Central memory CD8-positive, alpha-beta T cell (primary cell): ENCODE measurements around the gene EGFL7.

Source experiments
- ATAC-seq: fragments of 150-1000 bp; cut with Tn5 transposase; replicated peaks from 2 replicates; pipeline ENCODE4 v1.10.0; 2022; ENCODE audit warnings: mild to moderate bottlenecking, moderate FRiP score, moderate number of reproducible peaks; ENCODE audit not compliant: poor library complexity, severe bottlenecking; ENCODE audit errors: extremely low read depth
- DNase-seq, 2 donors: peaks; one replicate each; pipeline ENCODE4 v3.0.0; 2021; ENCODE audit warnings: low spot score in 2 of 2
- H3K27ac Mint-ChIP-seq: one replicate; pipeline ENCODE4 v1.8.0; 2022; ENCODE audit warnings: low read depth, mild to moderate bottlenecking, moderate library complexity, mixed read lengths
- H3K27me3 Mint-ChIP-seq: one replicate; pipeline ENCODE4 v1.8.0; 2022; ENCODE audit warnings: mixed read lengths
- H3K36me3 Mint-ChIP-seq: one replicate; pipeline ENCODE4 v1.8.0; 2022; ENCODE audit warnings: mild to moderate bottlenecking, moderate library complexity, mixed read lengths; ENCODE audit not compliant: insufficient read depth
- H3K4me1 Mint-ChIP-seq: one replicate; pipeline ENCODE4 v1.8.0; 2022; ENCODE audit warnings: mixed read lengths
- H3K4me3 Mint-ChIP-seq: one replicate; pipeline ENCODE4 v1.8.0; 2022; ENCODE audit warnings: mild to moderate bottlenecking, moderate library complexity, mixed read lengths
- H3K9me3 Mint-ChIP-seq: one replicate; pipeline ENCODE4 v1.8.0; 2022; ENCODE audit warnings: mixed read lengths

The EGFL7 gene

DNA sequence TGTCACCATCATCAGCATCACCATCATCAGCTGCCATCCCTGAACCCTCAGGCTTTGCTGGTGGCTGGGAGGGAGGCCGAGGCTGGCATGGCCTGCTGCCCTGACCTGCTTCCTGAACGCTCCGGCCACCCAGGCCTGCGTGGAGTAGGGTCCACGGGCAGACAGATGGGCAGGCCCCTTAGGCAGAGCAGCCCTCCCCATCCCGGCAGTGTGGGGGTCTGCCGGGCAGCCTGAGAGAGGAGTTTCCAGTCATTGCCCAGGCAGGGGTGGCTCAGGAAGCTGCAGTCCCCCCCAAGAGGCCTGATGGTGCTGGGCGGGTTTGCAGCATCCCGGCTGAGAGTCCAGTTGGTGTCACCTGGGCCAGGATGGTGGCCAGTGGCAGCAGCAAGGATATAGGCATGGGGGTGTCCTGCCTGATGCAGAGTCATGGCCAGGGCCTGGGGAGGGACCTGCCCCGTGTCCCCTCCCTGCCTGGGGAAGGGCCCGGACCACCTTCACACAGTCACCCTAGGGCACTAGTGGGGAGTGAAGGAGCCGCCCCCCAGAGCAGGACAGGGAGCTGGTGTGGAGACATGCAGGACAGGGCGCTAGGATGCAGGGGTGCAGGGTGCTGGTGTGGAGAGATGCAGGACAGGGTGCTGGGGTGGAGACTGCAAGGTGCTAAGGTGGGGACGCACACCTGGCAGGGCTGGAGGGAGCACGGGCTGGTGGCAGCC lies 7.7 kb upstream of the EGFL7 start:
- Mint-ChIP-seq H3K4me3 (no peak overlapping the region), H3K36me3 (peaks cover 4% of the 10 kb centered on the region), H3K4me1 (peaks cover 12% of the 10 kb centered on the region), H3K27me3 (peaks cover 44% of the 10 kb centered on the region), H3K27ac (no peak overlapping the region), H3K9me3 (no peaks in the 10 kb centered on the region)
- ATAC-seq (no peak), DNase-seq (no peak)

- ATAC-seq (no peak), DNase-seq (no peak)
- peaks cover 4% of the 10 kb centered on the region for H3K36me3 Mint-ChIP-seq
- H3K27ac Mint-ChIP-seq = no peak overlapping the region
- no peak overlapping the region for H3K4me3 Mint-ChIP-seq
- H3K27me3 Mint-ChIP-seq = peaks cover 51% of the 10 kb centered on the region
- H3K9me3 Mint-ChIP-seq = no peaks in the 10 kb centered on the region
- H3K4me1 Mint-ChIP-seq = peaks cover 12% of the 10 kb centered on the region
Observed at GRCh38 chr9:136655536-136656182, 7.1 kb upstream of the EGFL7 start.

- H3K9me3 Mint-ChIP-seq = no peaks in the 10 kb centered on the region
- DNase-seq = no peak
- H3K4me1 Mint-ChIP-seq = peaks cover 12% of the 10 kb centered on the region
- no peak for ATAC-seq
- no peak overlapping the region for H3K4me3 Mint-ChIP-seq
- peaks cover 4% of the 10 kb centered on the region for H3K36me3 Mint-ChIP-seq
- no peak overlapping the region for H3K27ac Mint-ChIP-seq
- H3K27me3 Mint-ChIP-seq = peaks cover 56% of the 10 kb centered on the region
Observed at GRCh38 chr9:136656183-136656738, 6.5 kb upstream of the EGFL7 start.

DNA sequence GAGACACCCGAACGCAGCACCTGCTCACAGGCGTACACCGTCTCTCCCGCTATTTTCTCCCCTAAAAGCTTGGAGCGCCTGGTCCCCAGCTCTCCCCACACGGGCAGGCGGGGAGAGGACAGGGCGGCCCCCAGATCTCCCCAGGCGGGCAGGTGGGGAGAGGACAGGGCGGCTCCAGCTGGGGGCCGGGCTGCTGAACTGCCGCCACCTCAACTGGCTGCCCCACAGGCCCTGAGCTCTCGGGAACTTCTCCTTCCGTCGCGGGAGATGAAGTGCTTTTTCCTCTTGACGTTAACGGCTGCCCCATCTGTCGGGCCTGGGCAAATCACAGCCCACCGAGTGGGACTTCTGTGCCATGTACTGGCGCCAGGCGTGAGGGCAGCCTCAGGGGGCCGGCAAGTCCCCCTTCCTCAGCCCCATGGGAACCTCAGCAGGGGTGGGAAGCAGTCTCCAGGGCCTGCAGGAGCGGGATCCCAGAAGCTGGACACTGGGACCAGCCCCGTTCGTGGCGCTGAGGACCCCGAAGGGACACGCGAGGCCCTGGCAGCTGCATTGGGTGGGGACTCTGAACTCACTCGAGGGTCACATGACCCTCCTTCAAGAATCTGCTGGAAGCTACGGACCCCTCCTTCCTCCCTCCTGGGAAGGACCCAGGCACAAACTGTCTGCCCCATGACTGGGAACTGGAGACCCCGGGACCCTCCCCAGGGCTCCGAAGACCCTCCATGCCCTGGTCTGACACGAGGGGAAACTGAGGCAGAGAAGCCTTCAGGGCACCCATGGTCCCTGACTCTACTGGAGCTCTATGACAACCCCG lies 5.7 kb upstream of the EGFL7 start:
- peaks cover 12% of the 10 kb centered on the region for H3K4me1 Mint-ChIP-seq
- ATAC-seq = no peak
- no peak overlapping the region for H3K4me3 Mint-ChIP-seq
- peaks cover 56% of the 10 kb centered on the region for H3K27me3 Mint-ChIP-seq
- peaks cover 4% of the 10 kb centered on the region for H3K36me3 Mint-ChIP-seq
- no peaks in the 10 kb centered on the region for H3K9me3 Mint-ChIP-seq
- no peak for DNase-seq
- no peak overlapping the region for H3K27ac Mint-ChIP-seq

DNA sequence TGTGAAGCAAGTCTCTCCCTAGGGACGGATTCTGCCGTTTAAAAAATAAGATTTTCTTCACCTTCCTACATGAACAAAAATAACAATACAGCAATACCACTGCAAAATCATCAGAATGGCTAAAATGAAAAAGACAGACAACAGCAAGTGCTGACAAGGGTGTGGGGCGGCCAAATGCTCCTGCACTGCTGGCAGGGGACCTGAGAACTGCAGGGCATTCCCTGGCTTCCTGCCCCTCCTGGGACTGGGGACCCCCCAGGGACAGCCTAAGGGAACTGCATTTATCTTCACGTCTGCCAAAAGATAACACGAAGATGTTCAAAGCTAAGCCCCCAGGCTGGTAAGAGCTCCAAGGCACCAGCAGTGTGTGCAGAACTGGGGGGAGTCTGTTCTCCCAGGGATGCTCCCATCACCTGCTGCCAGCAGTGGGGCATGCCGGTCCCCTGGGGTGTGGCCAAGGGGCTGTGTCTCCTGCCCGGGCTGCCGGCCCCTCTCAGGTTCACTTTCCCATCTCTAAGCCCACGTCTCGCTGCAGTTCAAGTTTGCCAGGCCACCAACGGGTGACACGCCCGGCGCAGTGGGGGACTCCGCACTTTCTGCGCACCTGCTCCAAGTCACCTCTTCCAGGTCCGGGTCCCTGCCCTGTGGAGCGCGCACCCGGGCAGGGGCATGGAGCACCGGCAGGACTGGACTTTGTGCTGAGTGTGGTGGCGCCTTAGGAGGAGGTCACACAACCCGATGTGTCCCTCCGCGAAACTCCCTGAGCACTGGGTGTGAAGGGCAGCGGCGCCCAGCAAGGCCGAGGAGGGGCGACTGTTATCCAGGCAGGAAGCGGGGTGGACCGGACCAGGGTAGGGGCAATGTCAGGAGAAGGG lies 4.5 kb upstream of the EGFL7 start:
- peaks cover 60% of the 10 kb centered on the region for H3K27me3 Mint-ChIP-seq
- no peak for ATAC-seq
- no peaks in the 10 kb centered on the region for H3K9me3 Mint-ChIP-seq
- peaks cover 12% of the 10 kb centered on the region for H3K4me1 Mint-ChIP-seq
- no peak overlapping the region for H3K27ac Mint-ChIP-seq
- DNase-seq = no peak
- H3K4me3 Mint-ChIP-seq = no peak overlapping the region
- H3K36me3 Mint-ChIP-seq = peaks cover 4% of the 10 kb centered on the region

DNA sequence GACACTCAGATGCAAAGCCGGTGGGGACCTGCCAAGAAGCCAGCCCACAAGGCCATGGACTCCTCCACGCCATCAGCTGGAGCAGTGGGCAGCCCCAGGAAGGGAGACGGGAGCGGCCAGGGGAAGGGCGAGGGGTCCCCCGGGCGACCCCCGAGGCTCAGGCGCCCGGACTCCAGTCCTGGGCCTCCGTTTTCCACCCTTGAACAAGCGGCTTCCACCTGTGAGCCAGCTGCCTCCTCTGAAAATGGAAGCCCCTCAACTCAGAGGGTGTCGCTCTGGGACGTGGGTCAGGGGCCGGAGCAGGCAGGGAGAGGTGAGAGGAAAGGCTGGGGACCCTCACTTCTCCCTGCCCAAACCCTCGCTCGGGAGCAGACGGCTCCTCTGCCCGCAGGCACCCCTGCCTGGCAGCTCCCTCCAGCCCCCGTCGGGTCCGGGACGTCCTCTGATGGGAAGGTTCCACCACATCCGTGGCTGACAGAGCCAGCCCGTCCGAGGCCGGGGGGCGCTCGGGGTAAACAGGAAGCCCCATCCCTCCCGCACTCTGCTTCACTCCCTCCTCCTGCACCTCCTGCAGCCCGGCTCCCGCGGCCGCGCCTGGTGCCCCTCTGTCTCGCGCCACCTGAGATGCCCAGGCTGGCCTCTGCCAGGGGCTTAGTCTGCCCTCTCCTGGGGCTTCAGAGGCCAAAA lies 3.7 kb upstream of the EGFL7 start:
- Mint-ChIP-seq H3K4me3 (no peak overlapping the region), H3K27ac (no peak overlapping the region), H3K27me3 (peaks cover 66% of the 10 kb centered on the region), H3K36me3 (peaks cover 4% of the 10 kb centered on the region), H3K9me3 (no peaks in the 10 kb centered on the region), H3K4me1 (peaks cover 12% of the 10 kb centered on the region)
- ATAC-seq (peak; percentile 35), DNase-seq (no peak)

- Mint-ChIP-seq H3K4me3 (no peak overlapping the region), H3K36me3 (peaks cover 4% of the 10 kb centered on the region), H3K4me1 (peaks cover 16% of the 10 kb centered on the region), H3K27ac (no peak overlapping the region), H3K27me3 (peaks cover 73% of the 10 kb centered on the region), H3K9me3 (no peaks in the 10 kb centered on the region)
- DNase-seq (no peak), ATAC-seq (no peak)
Observed at GRCh38 chr9:136659861-136660784, 2.6 kb upstream of the EGFL7 start.

DNA sequence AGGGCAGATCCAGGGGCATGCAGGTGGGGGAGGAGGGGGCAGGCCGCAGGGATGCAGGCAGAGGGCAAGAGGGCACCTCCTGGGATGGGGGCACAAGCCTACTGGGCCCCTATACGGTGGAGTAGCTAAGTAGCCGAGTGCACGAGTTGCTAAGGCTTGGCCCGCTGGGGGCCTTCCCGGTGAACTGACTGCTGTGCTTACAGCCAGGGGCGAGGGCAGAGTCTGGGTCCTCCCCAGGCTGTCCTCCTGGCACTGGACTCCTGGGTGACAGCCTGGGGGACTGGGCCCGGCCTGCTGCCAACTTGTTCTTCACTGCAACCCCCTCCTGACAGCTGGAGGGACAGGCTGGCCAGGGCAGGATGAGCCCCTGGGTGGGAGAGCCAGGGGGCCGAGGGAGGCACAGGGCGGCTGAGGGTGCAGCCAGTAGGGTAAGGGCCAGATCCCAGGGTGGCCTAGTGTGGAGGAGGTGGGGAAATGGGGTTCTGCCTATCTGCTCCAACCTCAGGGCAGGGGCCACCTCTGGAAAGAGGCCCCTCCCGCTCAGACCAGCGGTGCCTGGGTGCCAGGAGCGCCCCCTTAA lies 1.7 kb upstream of the EGFL7 start:
- ATAC-seq (no peak), DNase-seq (no peak)
- Mint-ChIP-seq H3K36me3 (peaks cover 4% of the 10 kb centered on the region), H3K9me3 (no peaks in the 10 kb centered on the region), H3K27me3 (peaks cover 67% of the 10 kb centered on the region), H3K4me3 (no peak overlapping the region), H3K27ac (no peak overlapping the region), H3K4me1 (peaks cover 16% of the 10 kb centered on the region)

DNA sequence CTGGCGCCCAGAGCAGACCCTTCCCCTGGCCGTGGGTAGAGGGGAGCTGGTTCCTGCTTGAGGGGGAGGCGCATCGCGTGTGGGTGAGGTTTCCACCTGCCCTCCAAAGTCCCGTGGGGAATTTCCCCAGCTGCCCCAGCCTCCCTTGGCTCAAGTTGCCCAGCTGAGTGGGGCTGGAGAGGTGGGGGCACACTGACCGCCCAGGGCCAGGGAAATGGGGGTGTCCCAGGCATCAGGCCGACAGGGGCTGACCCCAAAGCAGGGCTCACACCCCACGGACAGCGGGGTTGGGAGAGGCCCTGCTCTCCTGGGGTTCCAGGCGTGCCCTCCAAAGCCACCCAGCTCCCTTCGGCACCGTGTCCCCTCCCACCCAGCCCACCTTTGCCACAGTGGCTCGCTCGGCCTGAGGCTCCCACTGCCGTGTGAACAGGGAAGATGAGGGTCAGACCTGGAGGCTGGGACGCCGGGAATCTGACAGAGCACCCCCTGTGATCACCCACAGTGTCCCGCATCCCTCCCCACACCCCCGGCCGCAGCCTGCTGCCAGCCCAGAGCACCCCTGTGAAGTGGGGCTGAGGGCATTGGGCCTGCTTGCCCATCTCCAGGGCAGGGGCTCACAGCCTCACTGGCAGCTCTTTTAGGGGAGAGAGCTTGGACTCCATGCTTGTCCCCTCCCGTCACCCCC lies 933 bp upstream of the EGFL7 start:
- H3K27ac Mint-ChIP-seq = no peak overlapping the region
- peaks cover 4% of the 10 kb centered on the region for H3K36me3 Mint-ChIP-seq
- no peak overlapping the region for H3K4me3 Mint-ChIP-seq
- H3K9me3 Mint-ChIP-seq = no peaks in the 10 kb centered on the region
- DNase-seq (no peak), ATAC-seq (no peak)
- peaks cover 60% of the 10 kb centered on the region for H3K27me3 Mint-ChIP-seq
- peaks cover 12% of the 10 kb centered on the region for H3K4me1 Mint-ChIP-seq

DNA sequence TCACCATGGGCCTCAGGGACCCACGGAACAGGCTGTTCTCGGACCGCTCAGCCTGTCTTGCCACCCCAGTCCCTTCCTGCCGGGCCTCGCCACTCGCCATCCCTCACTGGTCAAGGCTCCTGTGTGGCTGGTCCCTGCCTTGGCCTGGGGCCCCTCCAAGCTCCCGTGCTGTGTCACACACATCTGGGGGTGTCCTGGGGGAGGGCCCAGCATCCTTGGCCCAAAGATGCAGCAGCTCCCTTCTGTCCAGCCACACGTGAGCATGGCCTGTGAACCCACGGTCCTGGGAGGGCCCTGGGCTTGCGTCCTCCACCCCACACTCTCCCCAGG lies 425 bp upstream of the EGFL7 start:
- Mint-ChIP-seq H3K36me3 (peaks cover 4% of the 10 kb centered on the region), H3K27ac (no peak overlapping the region), H3K4me1 (peaks cover 12% of the 10 kb centered on the region), H3K4me3 (no peak overlapping the region), H3K9me3 (no peaks in the 10 kb centered on the region), H3K27me3 (peaks cover 55% of the 10 kb centered on the region)
- ATAC-seq (no peak), DNase-seq (no peak)
